GM12892 (cell line): Measurements from ENCODE around the gene SLC9A3.

Source experiments
- DNase-seq: peaks from one replicate; pipeline ENCODE4 v3.0.0; 2011; ENCODE audit not compliant: insufficient read length
- FAIRE-seq: peaks from 2 replicates; lab custom pipeline; 2011; peaks lifted over from hg19 to GRCh38; lab: Jason Lieb, UNC
- POLR2A ChIP-seq: IDR thresholded peaks from 2 replicates; pipeline ENCODE4 v1.6.1; 2011; ENCODE audit warnings: low read depth, low read length, control low read depth
- POLR2AphosphoS5 ChIP-seq: IDR thresholded peaks from 2 replicates; pipeline ENCODE4 v1.6.1; 2011; ENCODE audit warnings: low read depth, low read length, control low read depth
- TAF1 ChIP-seq: IDR thresholded peaks from 2 replicates; pipeline ENCODE4 v1.6.1; 2011; ENCODE audit warnings: low read depth, mild to moderate bottlenecking, control low read depth, low read length, borderline replicate concordance

Gene SLC9A3

GRCh38 chr5:505951-506525, 18.2 kb downstream of the SLC9A3 start:
- TF ChIP-seq POLR2A = no peak
- TF ChIP-seq TAF1 = no peak
- TF ChIP-seq POLR2AphosphoS5 = no peak
- FAIRE-seq = no peak
- no peak for DNase-seq

- TF ChIP-seq POLR2A (no peak), TAF1 (no peak), POLR2AphosphoS5 (no peak)
- DNase-seq = no peak
- no peak for FAIRE-seq
Measured at GRCh38 chr5:504326-505154, 19.7 kb downstream of the SLC9A3 start.

GRCh38 chr5:502325-503079, 21.7 kb downstream of the SLC9A3 start:
- FAIRE-seq (no peak), DNase-seq (no peak)
- TF ChIP-seq POLR2AphosphoS5 (no peak), POLR2A (no peak), TAF1 (no peak)

GRCh38 chr5:501831-502184, 22.4 kb downstream of the SLC9A3 start:
- DNase-seq = no peak
- no peak for FAIRE-seq
- no peak for TF ChIP-seq POLR2A
- TF ChIP-seq POLR2AphosphoS5 = no peak
- TF ChIP-seq TAF1 = no peak

GRCh38 chr5:501105-501830, 23.0 kb downstream of the SLC9A3 start:
- DNase-seq = no peak
- no peak for FAIRE-seq
- TF ChIP-seq POLR2A = no peak
- TF ChIP-seq POLR2AphosphoS5 = no peak
- TF ChIP-seq TAF1 = no peak

GRCh38 chr5:500491-500890, 23.8 kb downstream of the SLC9A3 start:
- DNase-seq (no peak), FAIRE-seq (no peak)
- TF ChIP-seq POLR2AphosphoS5 (no peak), TAF1 (no peak), POLR2A (no peak)

GRCh38 chr5:499233-500209, 24.7 kb downstream of the SLC9A3 start:
- TF ChIP-seq TAF1 = no peak
- no peak for TF ChIP-seq POLR2A
- TF ChIP-seq POLR2AphosphoS5 = no peak
- DNase-seq (no peak), FAIRE-seq (no peak)

- no peak for DNase-seq
Measured at GRCh38 chr5:497871-498509, 26.3 kb downstream of the SLC9A3 start.

GRCh38 chr5:497090-497700, 27.1 kb downstream of the SLC9A3 start:
- FAIRE-seq = no peak

More at GRCh38 chr5:497871-498509, 26.3 kb downstream of the SLC9A3 start:
- FAIRE-seq = no peak
- no peak for TF ChIP-seq TAF1
- TF ChIP-seq POLR2A = no peak
- no peak for TF ChIP-seq POLR2AphosphoS5

GRCh38 chr5:496028-496427, 28.2 kb downstream of the SLC9A3 start:
- FAIRE-seq = no peak
- no peak for DNase-seq
- TF ChIP-seq TAF1 (no peak), POLR2A (no peak), POLR2AphosphoS5 (no peak)

More at GRCh38 chr5:497090-497700, 27.1 kb downstream of the SLC9A3 start:
- no peak for TF ChIP-seq TAF1
- no peak for TF ChIP-seq POLR2AphosphoS5
- no peak for TF ChIP-seq POLR2A
- no peak for DNase-seq
